ENCODE measurements around the gene NDUFAF2.

- TF ChIP-seq CTCF (IDR thresholded peaks at IDR 0.05; ENCODE audit: control extremely low read depth in 1 of 3, insufficient read depth in 1 of 3, low read depth in 1 of 3, low read length in 3 of 3) (no peak), YY1 (IDR thresholded peaks at IDR 0.05; ENCODE audit: low read depth, low read length) (no peak), TAF1 (IDR thresholded peaks at IDR 0.05; ENCODE audit: low read depth, low read length) (no peak), POLR2A (IDR thresholded peaks at IDR 0.05; ENCODE audit: control extremely low read depth in 1 of 2, low read depth in 2 of 2, low read length in 2 of 2) (no peak), USF2 (IDR thresholded peaks at IDR 0.05; ENCODE audit: low read length) (no peak), SRF (IDR thresholded peaks at IDR 0.05; ENCODE audit: low read depth, low read length) (no peak), JUND (IDR thresholded peaks at IDR 0.05; ENCODE audit: low read length) (no peak), TEAD4 (IDR thresholded peaks at IDR 0.05; ENCODE audit: low read depth, low read length) (no peak), KDM1A (IDR thresholded peaks at IDR 0.05; ENCODE audit: borderline replicate concordance, low read length) (no peak), EZH2 (IDR thresholded peaks at IDR 0.05; ENCODE audit: low read depth, low read length, severe bottlenecking) (no peak), POLR2AphosphoS5 (IDR thresholded peaks at IDR 0.05; ENCODE audit: low read depth, low read length) (no peak), ZNF274 (IDR thresholded peaks at IDR 0.05; ENCODE audit: borderline replicate concordance, extremely low read depth, low read length) (no peak), ASH2L (IDR thresholded peaks at IDR 0.05; ENCODE audit: low read length) (no peak), NRF1 (IDR thresholded peaks at IDR 0.05; ENCODE audit: low read depth, low read length) (no peak)
Measured at GRCh38 chr5:60927450-60927849, 17.6 kb upstream of the NDUFAF2 start.
